HG02885 (cell line): Measurements from ENCODE around the gene APBA1.
"Not testable (repeated sequence)": the region's sequence is repeated elsewhere in the genome, so short reads cannot be mapped to it uniquely, and the experiment has no call there.

Source experiments
- ATAC-seq: cut with Tn5 transposase; IDR thresholded peaks from one replicate; pipeline ENCODE4 v1.9.1; 2021; ENCODE audit warnings: mild to moderate bottlenecking; ENCODE audit not compliant: unreplicated experiment, poor library complexity

Gene APBA1

DNA sequence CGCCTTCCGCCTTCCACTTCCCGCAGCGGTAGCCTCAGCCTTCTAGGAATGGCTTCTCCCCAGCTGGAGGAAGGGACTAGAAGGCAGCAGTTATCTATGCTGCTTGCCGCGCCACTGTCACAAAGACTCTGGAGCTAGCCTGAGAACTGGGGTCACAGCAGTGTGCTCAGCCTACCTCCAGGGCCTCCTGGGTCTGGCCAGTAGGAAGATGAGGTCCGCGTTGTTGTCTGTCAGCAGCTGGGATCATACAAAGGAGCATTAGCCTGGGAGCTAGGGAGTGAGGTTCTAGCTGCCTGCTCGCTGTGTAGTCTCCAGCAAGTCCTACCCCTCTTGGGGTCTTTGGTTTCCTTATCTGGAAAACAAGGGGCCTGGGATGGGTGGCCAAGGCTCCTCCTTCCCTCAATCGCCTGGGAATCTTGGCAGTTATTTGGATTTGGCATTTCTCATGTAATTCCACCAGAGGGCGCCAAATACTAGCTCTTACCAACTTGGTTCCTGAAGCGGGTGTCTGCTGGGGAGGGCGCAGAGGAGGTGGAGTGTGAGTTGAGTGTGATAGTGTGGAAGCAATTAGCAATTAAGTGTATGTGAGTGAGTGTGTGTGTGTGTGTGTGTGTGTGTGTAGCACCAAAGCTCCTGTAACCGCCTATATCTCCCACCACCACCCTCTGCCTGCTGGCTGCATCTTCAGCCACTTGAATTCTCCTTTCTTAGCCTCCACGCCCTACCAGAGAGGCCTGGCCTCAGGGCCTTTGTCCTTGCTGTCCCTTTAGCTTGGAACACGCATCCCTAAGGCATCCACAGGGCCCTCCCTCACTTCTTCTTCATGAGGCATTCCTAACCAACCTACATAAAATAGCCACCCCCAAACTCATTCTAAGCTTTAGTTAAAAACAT is 250.0 kb downstream of the APBA1 start:
- ATAC-seq = no peak

DNA sequence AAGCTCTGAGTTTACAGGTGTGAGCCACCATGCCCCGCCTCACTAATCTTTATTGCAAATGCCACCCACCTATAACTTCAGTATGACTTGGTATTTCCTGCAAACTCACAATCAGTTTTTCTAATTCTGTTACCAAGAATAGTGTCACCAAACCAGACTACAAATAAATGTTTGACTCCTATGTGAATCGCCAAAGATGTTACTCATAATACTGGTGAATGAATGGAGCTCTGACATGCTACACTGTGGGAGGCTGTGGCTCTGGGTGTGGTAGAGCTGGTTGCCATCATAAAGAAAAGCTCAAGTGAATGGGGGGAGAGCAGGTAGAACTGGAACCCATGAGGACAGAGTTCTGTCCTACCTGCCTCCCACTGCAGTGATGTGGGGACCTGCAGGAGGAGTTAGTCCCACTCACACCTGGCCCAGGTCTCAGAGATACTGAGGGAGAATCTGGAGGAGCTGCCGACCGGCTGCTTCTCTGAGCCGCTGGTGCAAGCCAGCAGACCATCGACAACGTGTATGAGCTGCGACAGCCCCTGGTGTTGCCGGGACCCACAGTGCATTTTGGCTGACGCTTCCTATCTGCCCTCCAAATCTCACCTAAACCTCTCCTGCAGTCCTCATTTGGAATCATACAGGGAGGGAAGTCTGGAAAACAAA is 251.4 kb downstream of the APBA1 start:
- ATAC-seq = no peak

DNA sequence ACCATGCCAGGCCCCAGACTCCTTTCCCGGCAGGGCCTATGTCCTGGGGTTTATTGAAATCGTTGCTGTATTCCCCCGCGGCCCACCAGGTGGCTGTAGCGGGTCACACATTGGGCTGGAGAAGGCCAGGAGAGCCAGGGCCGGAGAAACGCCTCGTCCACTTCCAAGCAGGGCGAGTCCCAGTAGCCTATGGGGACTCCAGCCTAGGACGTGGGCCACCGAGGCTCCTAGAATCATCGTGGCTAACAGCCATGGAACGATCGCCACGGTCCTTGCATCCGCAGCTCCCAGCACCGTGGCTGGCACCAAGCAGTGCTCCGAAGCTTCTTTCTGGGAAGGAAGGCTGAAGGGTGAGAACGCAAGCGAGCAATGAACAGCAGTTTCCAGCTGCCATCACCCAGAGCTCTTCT is 259.4 kb downstream of the APBA1 start:
- ATAC-seq = no peak

DNA sequence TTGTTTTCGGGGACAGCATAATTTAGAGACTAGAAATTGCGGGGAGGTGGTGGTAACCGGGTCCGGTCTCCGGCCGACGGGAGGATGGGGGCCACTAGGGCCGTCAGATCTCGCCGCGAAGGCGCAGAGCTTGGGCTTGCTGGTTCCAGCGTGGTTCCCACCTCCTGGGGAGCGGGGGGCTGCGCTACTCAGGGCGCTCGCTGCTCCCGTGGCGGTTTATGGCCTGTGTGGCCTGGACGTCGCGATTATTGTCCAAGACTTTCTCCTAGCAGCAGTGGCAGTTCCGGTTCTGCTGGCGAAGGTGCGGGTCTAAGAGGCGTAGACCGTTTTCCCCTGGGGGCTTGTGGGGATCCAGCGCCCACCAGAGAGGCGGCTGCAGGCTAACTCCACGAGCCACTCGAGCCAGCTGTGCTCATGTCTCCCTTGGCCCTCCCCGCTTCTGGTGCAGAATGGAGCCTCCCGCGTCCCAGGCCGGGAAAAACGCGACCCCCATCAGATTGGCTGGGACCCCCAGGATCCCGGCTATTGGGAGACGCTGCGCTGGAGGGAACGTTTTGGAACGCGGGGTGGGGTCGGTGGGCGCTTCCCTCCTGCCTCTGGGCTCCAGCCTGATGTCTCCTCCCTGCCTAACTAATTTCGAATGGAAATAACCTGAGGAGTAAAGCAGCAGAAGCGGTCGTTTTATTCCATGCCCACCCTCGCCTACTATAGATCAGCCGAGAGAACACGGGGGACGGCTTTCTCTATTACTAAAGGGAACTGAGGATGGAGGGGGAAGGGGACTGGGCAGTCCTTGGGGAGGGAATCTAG is 260.0 kb downstream of the APBA1 start:
- no peak for ATAC-seq

DNA sequence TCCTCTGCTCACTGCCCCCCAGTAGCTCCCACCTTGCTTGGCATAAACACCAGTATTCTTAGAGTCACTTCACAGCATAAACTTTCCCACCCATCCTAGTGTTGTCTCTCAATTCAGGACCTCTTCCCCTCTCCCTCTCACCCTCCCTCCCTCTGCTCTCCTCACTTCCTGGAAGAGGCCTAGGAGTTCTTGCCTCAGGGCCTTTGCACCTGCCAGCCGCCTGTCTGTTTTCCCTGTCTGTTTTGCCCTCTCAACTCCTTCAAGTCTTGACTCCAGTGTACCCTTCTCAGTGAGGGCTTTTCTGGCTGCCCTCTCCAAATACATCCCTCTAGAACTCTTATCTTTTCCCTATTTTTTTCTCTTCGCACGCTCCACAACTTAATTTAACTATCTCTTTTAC is 260.9 kb downstream of the APBA1 start:
- ATAC-seq = no peak

DNA sequence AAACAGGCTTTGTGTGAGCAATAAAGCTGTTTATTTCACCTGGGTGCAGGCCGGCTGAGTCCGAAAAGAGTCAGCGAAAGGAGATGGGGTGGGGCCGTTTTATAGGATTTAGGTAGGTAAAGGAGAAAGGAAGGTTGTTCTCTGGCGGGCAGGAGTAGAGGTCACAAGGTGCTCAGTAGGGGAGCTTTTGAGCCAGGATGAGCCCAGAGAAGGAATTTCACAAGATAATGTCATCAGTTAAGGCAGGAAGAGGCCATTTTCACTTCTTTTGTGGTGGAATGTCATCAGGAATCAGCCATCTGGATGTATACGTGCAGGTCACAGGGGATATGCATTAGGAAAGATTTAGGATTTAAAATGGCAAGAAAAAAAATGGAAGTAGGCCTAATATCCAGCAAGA is 262.2 kb downstream of the APBA1 start:
- not testable (repeated sequence) for ATAC-seq

DNA sequence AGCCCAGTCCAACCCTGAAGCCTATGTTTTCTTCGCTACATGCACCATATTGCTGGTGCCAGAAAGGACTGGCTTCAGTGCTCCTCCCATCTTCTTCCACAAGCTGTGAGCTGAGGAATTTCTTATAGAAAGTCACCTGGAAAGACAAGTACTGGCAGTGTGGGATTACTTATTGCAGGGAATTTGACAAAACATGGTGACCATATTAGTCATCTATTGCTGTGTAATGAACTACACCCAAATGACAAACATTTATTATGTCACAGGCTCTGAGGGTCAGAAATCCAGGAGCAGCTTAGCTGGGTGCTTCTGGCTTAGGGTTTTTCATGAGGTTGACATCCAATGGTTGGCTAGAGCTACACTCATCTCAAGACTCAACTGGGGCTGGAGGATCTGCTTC is 271.7 kb downstream of the APBA1 start:
- ATAC-seq = no peak

DNA sequence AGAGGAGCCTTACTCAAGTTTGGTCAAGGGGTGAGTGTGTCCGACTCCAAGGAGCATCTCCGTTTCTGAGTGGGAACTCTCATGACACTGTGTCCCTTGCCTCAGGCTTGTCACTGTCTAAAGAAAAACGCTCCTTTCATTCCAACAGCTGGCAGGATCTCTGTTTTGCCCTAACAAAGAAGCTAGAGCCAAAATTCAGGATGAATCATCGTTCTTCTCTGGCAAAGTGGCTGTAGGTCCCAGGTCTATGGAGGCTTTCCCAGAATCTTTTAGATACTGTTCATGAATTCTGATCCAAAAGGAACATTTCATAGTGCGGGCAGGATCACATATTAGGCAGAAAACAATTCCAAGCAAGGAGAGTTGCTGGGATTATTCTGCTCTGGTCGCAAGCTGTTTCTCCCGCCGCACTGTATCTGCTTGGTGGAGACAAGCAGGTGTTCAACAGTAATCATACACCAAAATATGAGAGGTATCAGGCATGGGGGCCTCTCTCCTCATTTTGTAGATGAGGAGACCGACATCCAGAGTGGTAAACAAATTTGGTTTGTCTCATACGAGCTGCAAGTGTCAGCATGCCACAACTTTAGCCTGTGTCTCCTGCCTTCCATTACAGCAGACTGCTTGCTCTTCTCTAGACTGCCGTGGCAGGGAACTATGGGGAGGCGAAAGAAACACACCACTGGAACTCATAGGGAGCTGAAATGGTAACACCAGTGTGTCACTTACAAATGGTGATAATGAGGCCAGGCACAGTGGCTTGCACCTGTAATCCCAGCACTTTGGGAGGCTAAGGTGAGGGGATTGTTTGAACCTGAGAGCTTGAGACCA is 274.6 kb downstream of the APBA1 start:
- no peak for ATAC-seq

DNA sequence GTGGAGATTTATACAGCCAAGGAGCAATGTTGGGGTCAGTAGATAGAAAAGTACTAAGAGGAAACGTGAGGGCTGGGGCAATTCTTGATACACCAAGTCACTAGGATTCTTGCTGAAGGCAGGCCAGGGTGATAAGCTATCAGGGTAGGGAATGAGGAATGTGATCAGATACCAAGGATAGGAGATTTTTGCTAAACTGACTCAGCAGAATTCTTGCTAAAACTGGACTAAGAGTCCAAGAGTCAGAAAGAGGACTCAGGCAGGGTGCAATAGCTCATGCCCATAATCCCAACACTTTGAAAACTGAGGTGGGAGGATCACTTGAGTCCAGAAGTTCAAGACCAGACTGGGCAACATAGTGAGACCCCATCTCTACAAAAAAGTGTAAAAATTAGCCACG is 275.4 kb downstream of the APBA1 start:
- no peak for ATAC-seq

DNA sequence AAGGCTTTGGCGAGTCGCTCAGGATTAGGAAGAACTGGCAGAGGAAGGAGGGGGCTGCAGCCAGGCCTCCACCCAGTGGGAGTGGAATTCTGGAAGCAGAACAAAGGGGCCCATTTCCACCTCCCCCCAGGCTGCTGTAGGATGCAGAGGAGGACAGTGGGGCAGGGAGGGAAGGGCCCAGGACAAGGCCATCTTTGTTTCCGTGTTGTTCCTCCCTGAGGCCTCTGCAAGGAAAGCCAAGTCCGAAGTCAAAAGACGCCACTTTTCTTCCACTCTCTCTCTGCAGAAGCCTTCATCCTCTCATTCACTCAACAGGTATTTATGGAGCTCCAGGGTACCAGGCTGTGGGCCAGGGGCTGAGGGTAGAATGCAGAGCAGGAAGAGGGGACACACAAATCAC is 276.5 kb downstream of the APBA1 start:
- ATAC-seq = no peak

DNA sequence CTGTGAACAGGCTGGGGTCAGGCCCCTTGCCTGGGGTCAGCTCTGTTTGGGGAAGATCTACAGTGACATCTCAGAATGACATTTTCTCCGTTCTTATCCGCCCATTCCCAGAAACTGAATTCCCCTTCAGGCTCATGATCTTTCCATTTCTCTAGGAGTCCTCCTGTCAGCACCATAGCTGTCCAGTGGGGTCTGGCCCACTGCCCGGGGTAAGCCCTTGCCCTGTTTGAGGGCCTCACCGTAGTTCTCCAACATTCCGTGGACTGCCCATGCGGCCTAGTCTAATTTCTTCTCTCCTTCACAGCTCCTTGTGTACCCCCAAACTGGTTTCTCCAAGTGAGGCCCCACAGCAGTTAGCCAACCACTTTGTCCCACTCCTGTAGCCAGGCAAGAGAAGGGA is 278.7 kb downstream of the APBA1 start:
- no peak for ATAC-seq

DNA sequence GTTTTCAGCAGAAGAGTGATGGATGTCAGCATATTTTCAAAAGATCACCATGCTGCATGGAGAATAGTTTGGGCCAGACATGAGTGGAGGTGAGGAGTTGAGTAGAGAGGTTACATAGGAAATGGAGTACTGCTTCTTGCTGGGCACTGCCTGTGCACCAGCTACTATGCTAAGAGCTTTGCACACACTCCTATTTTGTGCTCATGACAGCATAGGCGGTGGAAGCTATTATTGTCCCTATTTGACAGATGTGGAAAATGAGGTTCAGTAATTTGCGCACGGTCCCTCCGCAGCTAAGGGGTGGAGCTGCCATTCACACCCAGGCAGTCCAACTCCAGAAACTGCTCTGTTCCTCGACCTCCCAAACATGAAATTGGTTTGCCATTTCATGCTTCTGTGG is 279.3 kb downstream of the APBA1 start:
- no peak for ATAC-seq

DNA sequence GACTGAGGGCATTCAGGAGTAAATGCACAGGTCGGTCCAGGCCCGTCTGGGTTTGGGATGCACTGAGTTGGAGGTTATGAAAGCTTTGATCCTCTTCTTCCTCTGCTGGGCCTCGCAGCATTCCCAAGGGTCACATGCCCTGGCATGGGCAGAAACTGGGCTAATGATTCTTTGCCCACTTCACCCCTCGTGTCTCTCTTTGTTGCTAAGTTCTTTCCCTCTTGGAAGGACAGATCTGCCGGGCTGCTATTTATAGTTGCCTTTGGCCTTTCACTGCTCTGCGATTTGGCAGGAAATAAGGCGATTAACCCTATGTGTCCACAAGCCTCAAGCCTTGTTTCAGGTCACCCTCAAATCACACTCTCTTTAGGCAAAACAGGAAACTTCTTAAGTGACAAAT is 280.2 kb downstream of the APBA1 start:
- no peak for ATAC-seq

DNA sequence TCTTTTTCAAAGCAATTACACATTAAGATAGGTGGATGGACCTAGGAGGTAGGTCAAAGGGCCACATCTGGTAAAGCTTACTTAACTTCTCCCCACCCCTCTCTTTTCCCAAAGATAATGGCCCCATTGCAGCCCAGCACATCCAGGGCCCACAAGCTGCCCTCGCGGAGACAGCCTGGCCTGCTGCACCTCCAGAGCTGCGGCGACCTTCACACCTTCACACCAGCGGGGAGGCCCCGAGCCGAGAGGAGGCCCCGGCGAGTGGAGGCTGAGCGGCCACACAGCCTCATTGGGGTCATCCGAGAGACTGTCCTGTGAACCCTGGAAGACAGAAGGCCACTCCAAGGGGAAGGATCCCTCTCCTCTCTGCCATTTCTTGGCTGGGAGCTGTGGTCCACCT is 280.7 kb downstream of the APBA1 start:
- no peak for ATAC-seq

DNA sequence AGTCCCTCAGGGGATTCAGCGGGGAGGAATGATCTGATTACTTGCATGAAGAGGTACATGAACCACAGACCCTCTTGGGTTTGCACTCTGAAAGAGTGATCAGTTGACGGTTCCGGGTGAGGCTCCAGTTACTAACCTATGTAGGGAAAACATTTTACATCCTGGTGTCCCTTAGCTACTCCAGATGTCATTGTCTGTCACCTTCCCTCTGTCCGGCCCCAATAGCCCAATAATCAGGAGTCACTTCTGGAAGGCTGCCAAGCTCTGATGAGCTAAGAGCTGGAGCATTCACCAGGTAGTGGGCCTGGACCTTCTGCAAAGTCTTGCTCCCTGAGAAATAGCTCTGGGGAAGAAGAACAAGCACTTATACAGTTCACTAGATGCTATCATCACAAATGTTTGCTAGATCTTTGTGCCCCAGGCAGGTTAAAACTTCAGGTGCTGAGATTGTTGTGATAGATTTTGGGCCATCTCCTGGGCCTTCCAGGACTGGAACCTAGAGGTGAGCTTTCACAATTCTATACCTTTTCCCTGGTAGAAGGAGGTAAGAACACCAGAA is 282.7 kb downstream of the APBA1 start:
- no peak for ATAC-seq

DNA sequence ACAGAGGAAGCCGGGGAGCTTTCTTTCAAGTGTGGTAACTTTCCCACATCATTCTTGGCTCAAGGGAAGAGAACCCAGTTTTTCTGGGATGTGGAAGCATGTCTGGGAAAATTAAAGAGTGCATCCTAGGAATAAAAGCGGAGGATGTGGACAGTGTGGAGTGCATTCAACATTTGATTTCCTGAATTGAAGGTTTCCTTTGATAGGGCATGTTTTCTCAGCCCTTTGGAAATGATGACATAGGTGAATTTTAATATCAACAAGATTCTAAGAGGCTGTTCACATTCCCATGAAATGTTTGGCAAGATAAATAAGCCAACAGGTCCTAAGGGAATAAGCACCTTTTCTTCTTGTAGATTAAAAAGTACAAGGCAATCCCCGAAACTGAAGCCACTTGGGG is 283.6 kb downstream of the APBA1 start:
- ATAC-seq = no peak

DNA sequence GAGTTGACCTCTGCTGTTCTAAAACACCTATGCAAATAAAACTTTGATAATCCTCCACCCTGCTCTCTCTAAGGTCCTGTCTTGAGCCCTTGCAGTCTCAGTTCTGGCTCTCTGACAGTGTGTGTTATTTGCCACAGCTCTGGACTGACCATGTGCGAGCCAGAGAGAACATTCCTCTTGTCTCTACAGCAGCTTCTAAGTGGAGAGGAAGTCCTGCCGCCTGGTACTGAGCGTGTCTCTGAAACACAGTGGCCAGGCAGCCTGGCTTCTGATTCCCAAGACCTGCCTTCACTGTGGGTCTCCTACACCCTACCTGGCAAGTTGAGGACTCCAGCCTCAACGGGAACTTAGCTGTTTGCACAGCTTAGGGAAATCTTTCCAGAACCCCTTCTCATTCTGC is 285.5 kb downstream of the APBA1 start:
- ATAC-seq = no peak

DNA sequence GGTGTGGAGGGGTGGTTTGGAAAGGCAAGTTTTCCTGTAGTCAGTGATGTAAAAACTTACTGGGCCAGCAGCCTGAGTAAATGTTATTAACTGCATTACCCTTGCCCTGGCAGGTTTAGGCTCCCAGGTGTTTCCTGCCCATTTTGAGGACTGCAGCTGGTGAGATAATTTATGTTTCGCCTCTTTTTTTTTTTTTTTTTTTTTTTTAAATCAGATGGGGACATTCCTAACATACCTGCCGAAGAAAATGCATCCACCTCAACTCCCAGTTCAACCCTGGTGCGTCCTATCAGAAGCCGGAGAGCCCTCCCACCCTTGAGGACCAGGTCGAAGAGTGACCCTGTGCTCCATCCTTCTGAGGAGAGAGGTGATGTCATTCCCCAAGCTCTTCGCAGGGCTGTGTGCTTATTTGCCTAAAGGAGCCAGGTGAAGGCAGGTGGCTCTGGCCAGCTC is 286.6 kb downstream of the APBA1 start:
- ATAC-seq = no peak

DNA sequence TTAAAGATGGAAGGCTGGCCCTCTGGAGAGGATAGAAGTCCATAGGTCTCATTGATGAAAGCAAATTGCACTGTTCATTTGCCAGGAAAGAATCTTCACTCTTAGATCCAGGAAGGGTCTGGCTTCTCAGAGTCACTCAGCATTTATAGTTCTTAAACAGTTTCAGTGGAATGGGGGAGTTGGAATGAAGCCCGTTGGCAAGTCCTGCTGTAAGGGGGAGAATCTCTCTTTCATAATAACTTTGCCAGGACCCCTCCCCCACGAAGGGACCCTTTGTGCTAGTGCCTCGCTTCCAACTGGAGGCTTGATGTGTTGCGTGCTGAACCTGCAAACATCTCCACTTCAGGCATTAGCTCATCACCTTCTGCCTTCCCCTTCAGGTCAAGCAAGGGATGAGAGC is 290.0 kb downstream of the APBA1 start:
- no peak for ATAC-seq

DNA sequence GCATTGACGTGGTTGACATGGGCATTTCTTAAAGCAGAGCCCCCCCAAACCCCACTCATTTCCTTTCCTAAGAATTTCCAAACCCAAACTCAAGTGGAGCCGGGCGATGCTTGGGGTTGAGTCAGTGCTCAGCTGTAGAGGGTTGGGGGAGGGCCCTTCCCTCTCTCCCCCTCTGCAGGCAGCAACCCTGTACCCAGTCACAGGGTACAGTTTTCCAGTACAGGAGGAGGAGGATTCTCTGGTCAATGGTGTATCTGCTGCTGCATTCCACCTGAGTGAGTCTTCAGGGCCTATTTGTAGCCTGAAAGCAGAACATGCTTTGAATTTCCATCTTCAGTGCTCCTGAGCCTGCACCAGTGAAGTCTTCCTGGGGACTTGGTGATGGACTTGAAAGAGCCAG is 291.4 kb downstream of the APBA1 start:
- no peak for ATAC-seq
